Suppressor macrophage (primary cell): ENCODE results near the gene TRIM16.
"Not testable (repeated sequence)": the region's sequence is repeated elsewhere in the genome, so short reads cannot be mapped to it uniquely, and the experiment has no call there.

ENCODE experiments used
- DNase-seq, 4 experiments: peaks; one replicate each; pipeline ENCODE4 v3.0.0-alpha.2; 2020 to 2022

TRIM16 gene

DNA sequence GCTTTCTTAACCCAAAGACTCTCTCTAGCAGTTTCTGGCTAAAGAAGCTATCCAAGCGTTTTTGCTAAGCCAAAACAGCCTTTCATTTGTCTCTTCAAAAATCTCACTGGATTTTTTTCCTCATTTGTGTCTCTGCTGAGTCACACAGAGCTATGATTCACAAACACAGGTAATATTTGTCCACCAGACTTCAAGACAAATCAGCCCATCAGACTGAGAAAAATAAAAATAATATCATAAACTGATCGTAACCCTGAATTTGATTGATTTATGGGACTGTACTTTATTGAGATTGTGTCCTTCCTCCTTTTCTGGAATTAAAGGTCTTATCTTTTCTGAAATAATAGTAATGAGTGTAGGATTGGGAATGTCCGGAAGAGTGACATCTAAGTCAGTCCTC lies 25.8 kb downstream of the TRIM16 start:
- DNase-seq: no peak

DNA sequence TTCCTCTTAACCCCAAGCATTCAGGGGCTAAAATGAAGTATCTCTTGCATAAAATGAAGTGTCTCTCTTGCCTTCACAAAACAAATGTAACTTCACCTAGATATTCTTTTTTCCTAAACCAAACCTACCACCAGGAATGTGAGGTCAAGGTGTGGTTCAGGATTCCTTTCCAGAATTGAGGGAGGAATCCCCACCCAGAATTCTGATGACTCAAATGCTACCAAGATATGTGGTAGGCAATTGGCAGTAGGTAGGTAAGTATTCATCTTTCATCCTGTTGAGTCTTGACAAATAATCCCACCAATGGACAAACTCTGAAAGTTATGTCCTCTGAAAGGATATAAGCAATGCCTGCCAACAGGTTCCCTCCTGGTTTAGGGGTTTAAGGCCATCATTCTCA lies 26.2 kb downstream of the TRIM16 start:
- no peak for DNase-seq

DNA sequence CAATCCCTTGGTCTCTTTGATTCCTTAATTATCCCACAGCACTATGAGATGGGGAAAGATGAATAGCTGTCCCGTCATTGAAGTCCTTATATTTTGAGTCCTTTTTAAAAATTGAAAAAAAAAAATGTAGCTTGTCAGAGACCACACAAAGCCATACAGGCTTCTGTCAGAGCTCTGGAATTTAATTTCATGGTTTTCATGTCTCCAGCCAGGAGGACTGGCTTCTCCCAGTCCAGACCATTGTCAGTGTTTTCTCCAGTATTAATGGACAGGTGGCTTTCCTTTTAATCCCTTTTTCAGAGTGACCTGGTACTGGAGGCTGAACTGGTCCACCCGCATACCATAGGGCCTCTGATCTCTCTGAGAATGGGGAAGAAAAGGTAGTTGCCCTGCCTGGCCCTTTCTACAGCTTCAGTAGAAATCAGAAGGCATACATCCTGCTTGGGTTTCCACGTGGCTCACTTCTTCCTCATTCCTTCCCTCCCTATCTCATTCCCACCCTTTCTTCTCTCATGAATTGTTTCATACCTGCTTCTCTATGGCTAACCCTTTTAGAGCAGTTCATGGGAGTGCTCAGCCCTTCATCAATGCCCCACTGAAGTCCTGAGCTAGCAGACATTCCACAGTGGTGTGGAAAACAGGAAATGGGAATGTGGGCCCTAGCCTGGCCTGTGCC lies 29.1 kb downstream of the TRIM16 start:
- DNase-seq: no peak

DNA sequence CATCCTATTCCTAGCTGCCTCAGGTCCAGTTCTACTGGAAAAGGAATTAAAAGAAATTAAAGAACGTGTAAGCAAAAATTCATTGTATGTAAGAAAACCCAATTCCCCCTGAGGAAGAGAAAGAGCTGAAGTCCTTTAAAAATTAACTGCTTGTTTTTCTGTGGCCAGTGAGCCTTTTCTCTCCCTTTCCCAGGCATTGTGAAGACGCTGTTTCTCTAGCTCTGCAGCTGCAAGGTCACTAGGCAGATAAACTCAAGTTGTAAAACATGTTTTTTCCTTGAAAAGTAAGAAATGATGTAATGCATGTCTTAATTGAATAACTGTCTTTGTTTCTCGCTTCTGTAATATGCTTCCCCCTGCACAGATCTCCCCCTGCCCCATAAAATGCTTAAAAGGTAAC lies 29.7 kb downstream of the TRIM16 start:
- not testable (repeated sequence) for DNase-seq

DNA sequence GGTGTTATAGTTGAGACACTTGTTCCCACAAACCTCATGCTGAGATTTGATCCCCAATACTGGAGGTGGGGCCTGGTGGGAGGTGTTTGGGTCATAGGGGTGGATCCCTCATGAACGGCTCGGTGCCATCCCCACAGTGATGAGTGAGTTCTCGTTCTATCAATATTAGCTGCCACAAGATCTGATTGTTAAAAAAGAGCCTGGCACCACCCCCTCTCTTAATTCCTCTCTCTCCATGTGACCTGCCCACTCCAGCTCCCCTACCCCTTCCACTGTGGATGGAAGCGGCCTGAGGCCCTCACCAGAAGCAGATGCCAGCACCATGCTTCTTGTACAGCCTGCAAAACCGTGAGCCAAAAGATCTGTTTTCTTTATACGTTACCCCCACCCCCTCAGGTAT lies 31.2 kb downstream of the TRIM16 start:
- DNase-seq: no peak

DNA sequence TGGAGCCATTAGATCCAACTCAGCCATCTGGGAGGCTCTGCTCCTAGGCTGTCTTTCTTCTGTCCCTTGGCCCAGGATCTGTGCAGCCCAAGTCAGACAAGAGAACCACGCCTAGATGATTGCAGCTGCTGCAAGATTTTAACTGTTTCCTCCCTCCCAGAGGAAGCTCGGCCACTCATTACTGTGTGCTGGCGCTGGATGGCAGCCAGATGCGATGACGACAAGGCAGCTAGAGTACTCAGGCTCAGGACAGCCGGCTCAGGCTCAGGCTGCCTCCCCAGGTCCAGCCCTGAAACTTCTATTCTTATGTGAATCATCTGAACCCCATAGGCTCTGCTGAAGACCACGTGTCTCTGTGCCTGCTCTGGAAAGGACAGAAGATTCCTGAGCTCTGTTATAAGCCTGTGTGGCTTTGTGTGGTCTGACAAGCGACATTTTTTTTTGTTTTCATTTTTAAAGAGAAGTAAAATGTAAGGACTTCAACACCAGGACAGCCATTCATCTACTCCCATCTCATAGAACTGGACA lies 32.5 kb downstream of the TRIM16 start:
- DNase-seq: peak; percentile 95 to 97 (median 96)

DNA sequence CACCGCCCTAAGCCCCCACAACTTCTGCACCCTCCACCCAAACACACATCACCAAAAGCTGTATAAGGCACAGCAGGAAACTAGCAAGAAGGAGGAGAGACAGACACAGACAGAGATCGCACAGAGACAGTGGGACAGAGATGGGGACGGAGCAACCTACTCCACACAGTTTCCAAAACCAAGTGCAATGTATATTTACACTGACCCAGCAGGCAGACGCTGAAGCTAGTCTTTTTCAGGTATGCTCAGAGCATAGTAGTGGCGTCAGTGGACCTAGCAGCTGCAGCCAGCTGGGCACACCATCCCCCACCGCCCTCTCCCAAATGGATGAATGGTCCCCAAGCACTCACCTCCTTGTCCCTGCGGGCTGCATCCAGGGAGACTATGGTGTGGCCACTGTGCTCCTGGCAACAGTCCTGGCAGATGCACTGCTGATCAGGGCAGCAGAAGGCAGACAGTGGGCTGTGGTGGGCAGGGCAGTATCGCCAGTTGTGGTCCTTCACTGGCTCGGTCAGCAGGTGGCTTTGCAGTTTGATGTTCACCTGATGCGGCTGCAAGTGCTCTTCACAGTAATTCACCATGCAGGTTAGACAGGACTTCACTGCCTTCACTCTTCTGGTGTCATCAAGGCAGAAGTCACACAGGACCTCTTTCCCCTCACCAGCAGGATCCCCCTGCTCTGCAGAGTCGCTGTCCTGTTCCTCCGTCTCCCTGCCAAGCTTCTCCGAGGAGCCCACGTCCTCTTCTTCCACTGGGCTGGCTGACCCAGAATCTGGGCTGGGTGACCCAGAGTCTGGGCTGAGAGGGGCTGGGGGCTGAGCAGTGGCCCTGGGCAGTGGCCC lies 33.1 kb downstream of the TRIM16 start:
- peak in 1 of 4 experiments; percentile 1 for DNase-seq

DNA sequence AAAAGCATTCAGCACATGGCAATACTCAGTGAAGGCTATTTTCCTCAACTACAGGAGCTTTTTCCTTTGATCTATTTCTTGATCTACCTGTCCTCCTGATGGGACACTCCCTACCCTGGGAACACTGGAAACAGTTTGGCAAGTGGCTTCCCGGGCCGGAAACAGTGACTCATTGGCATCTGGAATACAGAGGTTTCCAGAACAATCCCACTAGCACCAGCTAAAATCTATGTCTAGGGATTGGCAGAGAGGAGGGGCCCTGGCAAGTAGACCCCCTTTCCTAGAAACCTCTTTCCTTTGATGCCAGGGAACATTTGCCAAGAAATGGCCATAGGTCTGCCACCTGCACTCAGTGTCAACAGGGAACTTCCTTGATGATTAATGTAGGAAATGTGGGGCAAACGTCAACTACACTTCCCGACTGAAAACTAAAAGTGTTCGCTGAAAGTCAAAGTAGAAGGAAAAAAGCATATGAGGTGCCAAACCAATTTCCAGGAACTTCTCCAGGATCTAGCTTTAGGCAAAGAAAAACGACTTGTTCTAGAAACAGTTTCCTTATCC lies 34.2 kb downstream of the TRIM16 start:
- DNase-seq: peak in 2 of 4 experiments; percentile 7 to 12

DNA sequence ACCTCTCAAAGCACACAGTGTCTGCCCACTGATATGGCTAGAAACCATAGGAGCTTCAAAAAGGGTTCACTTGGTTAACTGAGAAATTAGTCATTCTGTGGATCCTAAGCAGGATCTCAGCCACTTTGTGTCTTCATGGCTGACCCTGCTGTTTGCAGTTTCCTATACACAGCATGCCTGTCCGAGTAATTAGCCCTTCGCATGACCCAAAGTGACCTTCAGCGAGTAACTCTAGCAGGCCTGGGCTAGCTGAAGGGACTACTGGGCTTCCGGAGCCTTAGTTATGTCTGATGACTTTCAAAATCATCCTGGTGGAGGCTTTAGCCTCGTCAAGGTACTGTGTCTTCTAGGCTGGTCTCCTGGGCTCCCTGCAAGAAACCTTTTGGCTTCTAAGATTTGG lies 35.7 kb downstream of the TRIM16 start:
- DNase-seq: no peak

DNA sequence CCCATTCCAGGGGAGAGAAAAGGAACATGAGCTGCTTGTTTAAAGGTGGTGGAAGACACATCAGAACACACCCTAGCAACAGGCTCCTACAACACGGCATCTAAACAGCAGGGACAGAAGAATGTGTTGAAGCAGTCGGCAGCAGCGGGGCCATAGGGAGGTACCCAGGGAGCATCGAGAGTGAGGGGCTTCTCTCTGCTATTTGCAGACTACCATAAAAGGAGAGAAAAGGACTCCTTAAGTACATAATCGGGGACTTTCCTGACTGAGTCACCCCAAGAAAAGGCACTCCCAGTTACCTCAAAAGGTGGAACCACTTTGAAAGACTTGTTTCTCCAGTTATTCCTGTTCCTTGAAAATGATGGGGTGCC lies 38.2 kb downstream of the TRIM16 start:
- DNase-seq: not testable (repeated sequence)

DNA sequence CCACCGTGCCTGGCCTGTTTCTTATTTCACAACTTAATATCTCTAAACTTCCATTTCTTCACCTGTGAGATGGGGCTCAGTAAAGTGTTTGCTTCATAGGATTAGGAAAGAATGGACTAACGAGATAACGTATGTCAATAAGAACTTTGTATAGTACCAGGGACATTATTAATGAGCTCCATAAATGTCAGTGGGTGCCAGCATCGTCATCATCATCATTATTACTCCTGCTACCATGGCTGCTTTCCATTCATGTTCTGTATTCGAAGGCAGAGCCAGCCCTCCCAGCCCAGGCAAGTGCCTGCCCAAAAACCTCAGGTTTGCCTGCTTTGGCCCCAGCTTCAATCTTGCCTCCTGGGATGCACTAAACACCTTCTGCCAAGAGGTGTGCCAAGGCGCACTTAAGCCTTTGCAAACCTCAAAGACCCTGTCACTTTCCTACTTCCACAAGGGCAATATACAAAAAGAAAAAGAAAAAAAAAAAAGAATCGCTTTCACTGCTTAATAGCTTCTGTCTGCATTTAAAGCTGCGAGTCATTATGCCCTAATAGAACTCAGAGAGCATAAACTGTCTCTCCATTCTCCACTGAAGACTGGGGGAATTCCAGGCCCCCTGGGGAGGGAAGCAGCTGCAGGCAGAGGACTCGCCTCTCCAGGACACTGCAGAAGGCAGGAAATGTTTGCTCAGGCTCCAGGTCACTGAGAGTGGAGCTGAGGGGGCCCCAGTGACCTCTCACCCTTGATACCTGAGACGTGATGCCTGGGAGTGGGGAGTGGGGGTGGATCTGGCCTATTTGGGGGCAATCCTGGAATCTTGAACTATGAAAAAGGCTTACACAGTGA lies 38.8 kb downstream of the TRIM16 start:
- DNase-seq: peak in 2 of 4 experiments; percentile 15 to 23

DNA sequence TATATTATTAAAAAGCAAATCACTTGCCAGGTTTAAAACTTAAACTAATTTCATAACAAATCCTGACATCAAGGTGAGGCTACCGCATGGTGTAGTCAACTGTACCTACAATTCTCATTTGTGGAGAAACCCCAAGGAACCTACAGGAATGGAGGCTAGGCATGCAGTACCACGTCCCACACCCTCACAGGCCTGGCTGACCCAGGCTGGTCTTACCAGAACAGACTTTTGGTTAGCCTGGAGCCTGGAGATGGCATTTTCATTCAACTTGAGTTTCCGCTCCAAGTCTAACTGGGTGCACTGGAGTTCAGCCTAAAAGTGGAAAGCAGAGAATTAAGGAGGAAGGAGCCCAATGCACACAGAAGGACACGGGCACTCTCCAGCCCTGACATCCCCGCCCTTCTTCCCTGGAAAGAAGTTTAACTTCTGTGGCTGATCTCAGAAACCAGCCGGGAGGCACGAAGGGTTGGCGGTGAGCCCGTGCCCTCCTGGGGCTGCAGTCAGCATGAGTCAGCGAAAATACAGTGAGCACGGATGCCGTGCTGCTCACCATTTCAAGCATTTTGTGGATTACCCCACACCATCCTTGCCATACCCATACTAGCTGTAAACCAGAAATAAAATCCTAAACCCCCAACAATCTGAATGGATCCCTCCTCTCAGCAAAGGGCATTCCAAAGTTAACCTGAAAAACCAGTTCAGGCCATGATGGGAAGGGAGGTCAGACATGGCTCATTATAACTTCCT lies 41.4 kb downstream of the TRIM16 start:
- DNase-seq: not testable (repeated sequence)

DNA sequence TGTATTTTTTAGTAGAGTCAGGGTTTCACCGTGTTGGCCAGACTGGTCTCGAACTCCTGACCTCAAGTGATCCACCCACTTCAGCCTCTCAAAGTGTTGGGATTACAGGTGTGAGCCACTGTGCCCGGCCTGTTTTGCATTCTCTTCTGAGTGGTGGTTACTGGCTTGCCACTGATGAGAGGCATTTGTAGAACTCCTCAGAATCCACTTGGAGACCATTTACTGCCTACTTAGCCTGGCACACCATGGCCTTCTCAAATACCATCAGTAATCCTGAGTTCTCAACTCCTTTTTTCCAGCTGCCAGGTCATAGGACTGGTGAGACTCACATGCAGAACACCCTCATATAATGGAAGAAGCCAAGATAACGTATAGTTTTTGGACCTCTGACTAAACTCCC lies 42.1 kb downstream of the TRIM16 start:
- not testable (repeated sequence) for DNase-seq

DNA sequence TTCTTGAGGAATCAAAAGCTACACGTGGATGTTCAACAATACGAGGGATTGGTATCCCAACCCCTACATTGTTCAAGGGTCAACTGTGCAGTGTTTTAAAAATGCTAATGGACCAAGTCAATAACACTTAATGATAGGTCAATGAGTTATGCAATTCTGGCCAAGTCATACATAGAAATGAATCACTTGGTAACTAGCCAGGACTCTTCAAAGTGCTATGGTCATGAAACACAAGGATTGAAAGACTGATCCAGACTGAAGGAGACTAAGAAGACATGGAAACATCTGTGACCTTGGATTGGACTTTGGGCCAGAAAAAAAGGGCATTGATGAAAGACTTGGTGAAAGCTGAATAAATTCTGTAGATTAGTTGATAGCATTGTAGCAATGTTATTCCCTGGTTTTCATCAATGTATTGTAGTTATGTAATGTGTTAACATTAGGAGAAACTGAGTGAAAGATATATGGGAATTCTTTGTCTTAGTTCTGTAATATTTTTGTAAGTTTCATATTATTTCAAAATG lies 53.1 kb downstream of the TRIM16 start:
- not testable (repeated sequence) for DNase-seq

DNA sequence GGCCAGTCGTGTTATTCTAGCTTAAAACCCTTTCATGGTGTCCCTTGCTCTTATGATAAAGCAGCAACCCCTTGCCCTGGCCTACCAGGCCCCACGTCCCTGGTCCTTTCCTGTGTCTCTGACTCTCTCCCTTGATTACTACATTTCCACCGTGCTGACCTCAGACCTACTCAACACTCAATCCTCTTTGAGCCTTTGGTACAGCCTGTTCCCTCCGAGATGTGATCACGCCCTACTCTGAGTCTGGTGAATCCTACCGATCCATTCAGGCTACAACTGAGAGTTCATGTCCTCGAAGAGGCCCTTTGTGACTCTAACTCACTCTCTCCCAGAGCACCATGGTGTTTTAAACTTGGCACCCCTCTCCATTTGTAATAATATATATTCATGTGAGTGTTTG lies 54.1 kb downstream of the TRIM16 start:
- DNase-seq: not testable (repeated sequence)

DNA sequence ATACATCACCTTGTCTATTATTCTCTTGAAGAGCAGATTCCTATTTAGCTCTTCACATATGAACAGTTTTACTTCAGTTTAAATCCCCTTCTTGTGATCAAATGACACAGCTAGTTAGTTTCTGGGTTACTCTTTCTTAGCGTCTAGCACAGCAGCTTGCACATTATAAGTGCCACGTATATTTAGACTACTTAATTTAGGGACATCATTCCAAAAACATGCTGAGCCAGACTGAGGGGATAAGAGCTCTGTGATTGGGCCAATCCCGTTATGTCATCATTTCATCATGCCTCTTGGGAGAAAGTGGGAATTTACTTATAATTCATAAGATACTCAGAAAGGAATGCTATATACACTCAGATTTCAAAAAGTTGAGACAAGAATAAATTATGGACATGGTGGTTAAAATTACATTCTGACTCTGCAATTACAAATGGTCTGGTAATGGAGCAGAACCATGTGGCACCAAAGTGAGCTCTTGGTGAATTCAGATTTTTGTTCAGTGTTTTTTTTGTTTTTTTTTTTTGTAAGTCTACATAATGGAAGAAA lies 60.4 kb downstream of the TRIM16 start:
- not testable (repeated sequence) for DNase-seq

DNA sequence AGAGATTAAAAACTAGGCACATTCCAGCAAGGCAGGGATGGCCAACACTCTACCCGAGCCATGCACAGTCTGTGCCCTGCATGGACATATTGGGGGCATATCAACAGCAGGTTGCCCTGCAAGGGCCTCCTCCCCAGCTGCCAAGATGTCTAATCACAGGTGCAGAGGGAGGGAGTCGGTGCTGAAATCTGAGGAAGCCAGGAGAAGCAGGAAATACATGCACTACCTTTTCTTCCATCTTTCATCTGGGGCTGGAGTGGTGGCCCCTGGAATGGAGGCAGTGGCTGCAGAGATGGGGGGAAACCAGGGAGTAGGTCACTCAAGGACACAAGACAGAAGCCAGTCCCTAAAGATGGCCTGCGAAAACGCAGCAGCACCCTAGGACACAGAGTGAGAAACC lies 60.9 kb downstream of the TRIM16 start:
- not testable (repeated sequence) for DNase-seq

DNA sequence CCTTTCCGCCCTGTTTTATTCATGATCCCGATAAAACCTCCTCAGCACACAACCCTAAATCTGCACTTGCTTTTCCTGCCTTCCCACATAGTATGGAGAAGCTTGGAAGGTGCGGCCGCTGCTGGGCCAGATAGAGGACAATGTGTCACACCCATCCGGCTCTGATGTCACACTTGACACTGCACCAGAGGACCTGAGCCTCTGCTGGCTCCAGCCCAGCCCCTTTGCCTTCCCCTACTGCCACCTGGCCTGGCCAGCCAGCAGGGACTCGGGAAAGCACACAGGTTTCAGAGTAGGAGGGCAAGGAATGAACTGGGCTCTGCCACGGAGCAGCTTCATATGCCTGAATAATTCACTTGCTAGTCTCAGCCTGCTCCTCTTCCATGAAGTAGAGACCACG lies 62.0 kb downstream of the TRIM16 start:
- DNase-seq: not testable (repeated sequence)

DNA sequence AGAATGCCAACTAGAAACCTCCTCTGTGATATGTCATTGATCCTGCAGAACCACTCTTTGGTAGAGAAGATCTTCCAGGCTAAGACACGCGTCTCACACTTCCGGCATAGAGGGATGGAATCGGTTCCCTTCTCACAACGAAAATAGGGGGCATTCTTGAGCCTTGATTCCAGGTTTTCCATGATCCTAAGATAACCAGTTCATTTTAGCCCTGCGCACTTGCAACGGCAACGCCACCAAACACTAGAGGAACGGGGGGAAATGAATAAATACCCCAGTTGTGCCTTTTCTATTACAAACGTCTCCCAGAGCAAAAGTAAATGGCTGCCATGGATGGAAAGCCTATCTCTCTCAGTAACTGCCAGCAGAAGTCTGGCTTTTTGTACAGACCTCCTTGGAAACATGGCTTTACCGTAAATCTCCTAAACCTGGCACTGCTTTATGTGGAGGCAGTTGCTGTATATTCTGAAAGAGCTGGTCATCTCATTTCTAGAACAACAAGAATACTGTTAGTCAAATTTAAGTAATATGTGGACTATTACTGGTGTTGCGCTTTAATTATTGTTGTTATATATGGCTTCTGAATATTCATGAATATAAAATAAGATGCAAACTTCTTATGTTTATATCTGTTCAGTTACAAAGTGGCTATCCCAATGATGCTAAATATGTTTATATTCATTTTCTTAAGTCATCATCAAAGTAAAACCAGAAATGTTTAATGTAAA lies 64.6 kb downstream of the TRIM16 start, which contains the start of gene FBXW10B:
Gene FBXW10B (minus strand): TSS at position 374 of the 728 bp plus-strand sequence. CDS start 192 bp downstream, at position 182.
- DNase-seq: not testable (repeated sequence)

DNA sequence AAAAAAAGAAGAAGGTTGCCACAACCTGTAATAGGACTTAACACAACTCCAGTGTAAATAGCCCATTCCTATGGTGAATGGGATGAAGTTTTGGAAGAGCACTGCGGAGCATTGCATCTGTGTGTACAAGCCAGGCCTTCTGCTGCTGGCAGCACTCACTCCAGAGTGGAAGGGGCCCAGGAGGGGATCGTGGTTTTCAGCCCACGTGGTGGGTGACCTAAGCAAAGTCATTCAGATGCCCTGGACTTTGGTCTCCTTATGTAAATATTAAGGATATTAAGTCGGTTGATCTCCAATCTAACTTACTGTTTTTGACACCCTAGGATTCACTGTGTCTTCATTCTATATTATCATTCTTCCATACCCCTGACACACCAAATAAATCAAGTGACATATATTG lies 67.3 kb downstream of the TRIM16 start:
- DNase-seq: not testable (repeated sequence)
